SJCRH30 (cell line): ENCODE measurements around the gene DNAH8. TPM values are rescaled to one million over a fixed set of nuclear protein-coding genes. Genes with fewer than 3 reads are reported as not detected.

Source experiments
- DNase-seq, 2 experiments: peaks; one replicate each; pipeline ENCODE4 v3.0.0-alpha.2; 2015 to 2020
- H3K27ac ChIP-seq: fragments of 250-450 bp; sonication (Bioruptor Pico); 2 replicates; pipeline ENCODE4 v1.5.1; 2020; ENCODE audit warnings: mild to moderate bottlenecking, moderate library complexity
- H3K27me3 ChIP-seq: fragments of 250-450 bp; sonication (Bioruptor Pico); 2 replicates; pipeline ENCODE4 v1.5.1; 2020; ENCODE audit warnings: mild to moderate bottlenecking, moderate library complexity
- H3K36me3 ChIP-seq: fragments of 250-450 bp; sonication (Bioruptor Pico); 2 replicates; pipeline ENCODE4 v1.5.1; 2020; ENCODE audit warnings: mild to moderate bottlenecking, moderate library complexity
- H3K4me1 ChIP-seq: fragments of 250-450 bp; sonication (Bioruptor Pico); 2 replicates; pipeline ENCODE4 v1.5.1; 2020; ENCODE audit warnings: mild to moderate bottlenecking, moderate library complexity
- H3K4me3 ChIP-seq: fragments of 250-450 bp; sonication (Bioruptor Pico); 2 replicates; pipeline ENCODE4 v1.5.1; 2020; ENCODE audit warnings: mild to moderate bottlenecking, moderate library complexity
- H3K9me3 ChIP-seq: fragments of 250-450 bp; sonication (Bioruptor Pico); replicated peaks from 2 replicates; pipeline ENCODE4 v1.5.1; 2020; ENCODE audit warnings: mild to moderate bottlenecking, moderate library complexity
- total RNA-seq: library from RNA; depleted of rRNA; stranded (reverse); fragments of >200 nt; shearing (Covaris generic); gene quantifications from 2 replicates; pipeline ENCODE4 v1.2.3, GENCODE V29; 2014

The DNAH8 gene
- total RNA-seq, 1 experiment from 2014 or later = under 0.01 TPM

DNA sequence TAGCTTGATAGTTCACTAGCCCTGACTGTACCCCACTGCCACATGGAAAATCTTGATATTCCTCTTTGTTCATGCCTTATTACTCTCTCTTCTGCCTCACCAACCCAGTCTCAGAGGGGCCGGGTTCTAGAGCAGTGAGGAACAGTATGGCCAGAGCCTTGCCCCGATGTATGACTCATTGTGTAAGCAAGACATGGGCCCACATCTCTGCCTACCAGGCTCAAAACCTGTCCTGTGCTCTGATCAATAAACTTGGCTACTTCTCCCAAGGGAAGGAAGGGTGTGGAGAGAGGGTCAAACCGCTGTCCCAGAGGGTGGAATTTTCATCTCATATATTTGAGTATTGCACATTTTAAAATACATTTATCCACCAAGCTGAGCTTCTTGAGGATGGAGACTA lies 91.7 kb downstream of the DNAH8 start:
- Histone ChIP-seq H3K27me3 (0 out of 2 replicates have a peak, but pooled peaks cover 3% of the 10 kb centered on the region), H3K27ac (no peak overlapping the region), H3K4me3 (no peak overlapping the region), H3K9me3 (no peaks in the 10 kb centered on the region), H3K4me1 (no peaks in the 10 kb centered on the region), H3K36me3 (no peaks in the 10 kb centered on the region)
- DNase-seq = no peak

DNA sequence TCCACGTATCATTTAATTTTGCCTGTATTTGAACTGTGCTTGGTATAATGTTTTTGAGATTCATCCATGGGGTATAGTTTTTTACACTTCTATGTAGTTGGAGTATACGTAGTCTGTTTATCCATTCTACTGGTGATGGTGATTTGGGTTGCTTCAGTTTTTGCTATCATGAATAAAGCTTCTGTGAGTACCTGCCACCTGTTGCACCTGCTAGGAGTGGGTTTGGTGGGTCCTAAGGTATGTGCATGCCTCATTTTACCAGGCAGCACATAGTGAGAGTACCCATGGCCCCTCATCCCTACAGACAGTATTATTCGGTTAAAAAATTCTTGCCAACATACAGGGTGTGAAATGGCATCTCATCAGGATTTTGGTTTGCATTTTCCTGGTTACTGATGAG lies 92.9 kb downstream of the DNAH8 start:
- no peak overlapping the region for H3K27ac ChIP-seq
- no peaks in the 10 kb centered on the region for H3K9me3 ChIP-seq
- H3K4me3 ChIP-seq = no peak overlapping the region
- H3K4me1 ChIP-seq = no peaks in the 10 kb centered on the region
- H3K36me3 ChIP-seq = no peaks in the 10 kb centered on the region
- 0 out of 2 replicates have a peak, but pooled peaks cover 4% of the 10 kb centered on the region for H3K27me3 ChIP-seq
- no peak for DNase-seq

DNA sequence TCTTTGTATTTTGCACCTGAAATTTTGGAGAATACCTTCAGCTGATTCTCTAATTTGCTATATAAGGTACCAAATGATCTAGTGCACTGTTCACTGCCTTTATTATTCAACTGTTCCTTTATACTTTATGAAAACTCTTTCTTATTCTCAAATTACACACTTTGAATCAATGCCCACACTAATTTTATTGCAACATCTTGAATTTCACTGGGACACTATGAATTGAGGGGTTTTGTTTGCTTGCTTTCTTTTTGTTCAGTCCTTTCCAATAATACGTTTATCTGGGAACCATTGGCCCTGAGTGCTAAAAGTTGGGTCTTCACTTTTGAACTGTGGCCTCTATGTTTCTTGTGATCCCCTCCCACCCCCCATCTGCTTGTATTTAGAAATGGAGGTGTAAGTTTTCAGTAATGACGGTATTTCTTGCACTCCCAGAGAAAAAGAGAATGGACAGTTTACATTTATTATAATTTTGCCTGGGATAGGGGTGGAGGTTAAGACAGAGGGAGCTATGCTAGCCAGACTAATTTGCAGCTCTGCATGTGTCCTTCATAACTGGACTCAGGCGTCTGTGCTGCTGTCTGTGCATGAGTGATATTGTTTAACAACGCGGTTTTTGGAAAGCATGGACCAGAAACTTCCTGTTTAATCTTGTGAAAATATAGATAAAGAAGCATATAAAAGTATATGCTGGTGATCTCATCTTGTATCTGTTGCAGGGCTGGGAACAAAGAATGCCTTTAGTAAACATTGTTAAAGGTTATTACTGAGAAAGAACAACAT lies 98.1 kb downstream of the DNAH8 start:
- H3K36me3 ChIP-seq = no peaks in the 10 kb centered on the region
- no peak overlapping the region for H3K4me3 ChIP-seq
- H3K4me1 ChIP-seq = no peaks in the 10 kb centered on the region
- peaks cover 14% of the 10 kb centered on the region for H3K27me3 ChIP-seq
- DNase-seq = no peak
- no peaks in the 10 kb centered on the region; the same call in 1 of the 2 replicates for H3K9me3 ChIP-seq
- H3K27ac ChIP-seq = no peak overlapping the region

DNA sequence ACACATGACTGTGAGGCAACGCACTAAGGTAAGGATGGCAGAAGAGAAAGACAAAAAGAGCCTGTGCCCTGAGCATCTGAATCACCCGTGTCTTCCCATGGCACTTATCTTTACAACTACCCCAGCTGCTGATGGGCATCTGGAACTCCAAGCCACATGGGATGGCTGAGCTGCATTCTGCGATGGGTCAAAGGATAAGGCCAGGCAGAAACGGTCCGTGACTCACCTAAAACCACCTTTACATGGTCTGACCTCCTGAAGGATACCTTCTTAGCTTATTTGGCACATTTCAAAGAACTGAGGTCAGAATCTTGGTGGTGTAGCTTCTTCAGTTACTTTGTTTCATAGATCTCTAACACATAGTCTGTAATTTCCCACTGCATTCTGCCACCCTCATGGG lies 99.7 kb downstream of the DNAH8 start:
- Histone ChIP-seq H3K36me3 (no peaks in the 10 kb centered on the region), H3K27me3 (peaks cover 18% of the 10 kb centered on the region), H3K9me3 (no peaks in the 10 kb centered on the region; the same call in 1 of the 2 replicates), H3K4me1 (no peaks in the 10 kb centered on the region), H3K27ac (no peak overlapping the region), H3K4me3 (no peak overlapping the region)
- no peak for DNase-seq

- DNase-seq = no peak
- H3K4me3 ChIP-seq = no peak overlapping the region
- H3K4me1 ChIP-seq = no peaks in the 10 kb centered on the region
- no peak overlapping the region for H3K27ac ChIP-seq
- H3K9me3 ChIP-seq = no peaks in the 10 kb centered on the region; the same call in 1 of the 2 replicates
- H3K36me3 ChIP-seq = no peaks in the 10 kb centered on the region
- peaks cover 19% of the 10 kb centered on the region for H3K27me3 ChIP-seq
Measured at GRCh38 chr6:38815250-38815649, 100.1 kb downstream of the DNAH8 start.

DNA sequence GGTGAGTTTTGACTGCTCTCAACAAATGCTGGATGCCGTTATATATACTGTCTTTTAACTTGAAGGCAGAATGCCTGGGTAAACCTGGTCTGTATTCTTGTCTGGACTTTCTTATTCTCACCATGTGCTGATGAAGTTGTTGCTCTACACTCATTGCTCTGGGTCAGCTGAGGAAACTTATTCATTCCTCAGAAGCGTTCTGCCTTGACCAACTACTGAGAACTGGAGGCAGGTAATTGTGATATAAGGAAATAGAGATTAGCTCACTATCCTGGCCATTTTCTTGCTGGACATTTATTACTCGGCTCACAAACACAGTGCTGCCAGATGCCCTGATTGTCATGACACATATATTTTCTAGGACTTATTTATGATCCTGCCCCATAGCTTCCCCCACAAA lies 103.6 kb downstream of the DNAH8 start:
- Histone ChIP-seq H3K27ac (no peak overlapping the region), H3K27me3 (peaks cover 14% of the 10 kb centered on the region), H3K4me3 (no peak overlapping the region), H3K9me3 (no peaks in the 10 kb centered on the region; the same call in 1 of the 2 replicates), H3K4me1 (no peaks in the 10 kb centered on the region), H3K36me3 (no peaks in the 10 kb centered on the region)
- no peak for DNase-seq

DNA sequence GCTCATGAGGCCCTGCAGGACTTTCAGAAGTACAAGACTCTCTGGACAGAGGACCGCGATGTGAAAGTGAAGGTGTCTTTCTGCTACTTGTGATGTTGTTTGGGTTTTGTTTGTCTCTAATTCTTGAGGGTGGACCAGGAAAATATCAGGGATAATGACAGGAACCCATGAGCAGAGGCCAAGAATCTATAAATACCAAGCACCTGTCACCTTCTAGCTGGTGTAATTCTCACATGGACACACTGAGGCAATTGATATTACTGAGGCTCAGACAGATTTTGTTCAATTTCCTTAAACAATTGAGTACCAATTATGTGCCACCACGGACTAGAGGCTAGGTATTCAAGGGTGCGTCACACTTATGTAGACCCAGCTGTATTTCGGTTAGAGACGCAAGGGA lies 107.9 kb downstream of the DNAH8 start:
- DNase-seq = no peak
- no peak overlapping the region for H3K27ac ChIP-seq
- no peaks in the 10 kb centered on the region for H3K4me1 ChIP-seq
- no peaks in the 10 kb centered on the region for H3K36me3 ChIP-seq
- peaks cover 7% of the 10 kb centered on the region for H3K27me3 ChIP-seq
- no peaks in the 10 kb centered on the region for H3K9me3 ChIP-seq
- no peak overlapping the region for H3K4me3 ChIP-seq

DNA sequence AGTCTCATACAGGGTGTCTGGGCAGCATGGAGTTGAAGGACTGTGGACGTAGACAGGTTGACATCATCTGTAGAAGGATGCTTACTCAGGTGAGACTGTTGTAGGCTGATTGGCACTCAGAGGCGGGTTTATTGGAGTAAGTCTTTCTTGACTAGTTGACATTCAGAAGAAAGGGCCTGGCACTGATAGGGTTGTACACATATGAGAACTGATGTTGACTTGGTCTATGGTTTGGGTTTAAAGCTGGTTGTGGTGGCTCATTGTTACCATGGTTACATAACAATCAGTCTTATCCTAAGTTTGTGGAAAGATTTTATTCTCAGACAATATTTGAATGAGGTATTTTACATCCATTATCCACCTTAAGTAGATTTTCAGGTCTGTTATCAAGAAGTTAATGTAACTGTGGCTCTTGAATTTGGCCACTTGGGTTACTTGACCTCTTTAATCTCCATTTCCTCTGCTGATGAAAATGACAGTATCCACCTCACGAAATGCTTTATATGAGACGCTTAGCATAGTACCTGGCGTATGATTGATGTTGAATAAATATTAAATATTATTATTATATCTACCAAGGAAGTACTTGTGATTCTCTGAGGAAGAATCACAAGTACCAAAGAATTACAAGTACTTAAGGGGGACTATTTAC lies 109.3 kb downstream of the DNAH8 start:
- DNase-seq = no peak
- H3K4me3 ChIP-seq = no peak overlapping the region
- H3K36me3 ChIP-seq = no peaks in the 10 kb centered on the region
- no peaks in the 10 kb centered on the region for H3K9me3 ChIP-seq
- no peaks in the 10 kb centered on the region for H3K4me1 ChIP-seq
- no peak overlapping the region for H3K27ac ChIP-seq
- peaks cover 7% of the 10 kb centered on the region for H3K27me3 ChIP-seq

GRCh38 chr6:38827024-38827423 lies 111.9 kb downstream of the DNAH8 start:
- Histone ChIP-seq H3K9me3 (no peaks in the 10 kb centered on the region), H3K4me3 (no peak overlapping the region), H3K27ac (no peak overlapping the region), H3K4me1 (no peaks in the 10 kb centered on the region), H3K27me3 (peaks cover 2% of the 10 kb centered on the region; the same call in 1 of the 2 replicates), H3K36me3 (no peaks in the 10 kb centered on the region)
- no peak for DNase-seq

GRCh38 chr6:38831865-38832264 lies 116.8 kb downstream of the DNAH8 start:
- Histone ChIP-seq H3K27me3 (no peaks in the 10 kb centered on the region; the same call in 1 of the 2 replicates), H3K9me3 (no peaks in the 10 kb centered on the region), H3K4me1 (no peaks in the 10 kb centered on the region), H3K4me3 (no peak overlapping the region), H3K36me3 (no peaks in the 10 kb centered on the region), H3K27ac (no peak overlapping the region)
- no peak for DNase-seq

GRCh38 chr6:38833320-38833719 lies 118.2 kb downstream of the DNAH8 start:
- Histone ChIP-seq H3K27ac (no peak overlapping the region), H3K4me3 (no peak overlapping the region), H3K9me3 (no peaks in the 10 kb centered on the region), H3K27me3 (no peaks in the 10 kb centered on the region; the same call in 1 of the 2 replicates), H3K36me3 (no peaks in the 10 kb centered on the region), H3K4me1 (no peaks in the 10 kb centered on the region)
- no peak for DNase-seq

- Histone ChIP-seq H3K4me1 (no peaks in the 10 kb centered on the region), H3K27ac (no peak overlapping the region), H3K27me3 (no peaks in the 10 kb centered on the region; the same call in 1 of the 2 replicates), H3K9me3 (no peaks in the 10 kb centered on the region), H3K4me3 (no peak overlapping the region), H3K36me3 (no peaks in the 10 kb centered on the region)
- no peak for DNase-seq
Measured at GRCh38 chr6:38836585-38836984, 121.5 kb downstream of the DNAH8 start.

DNA sequence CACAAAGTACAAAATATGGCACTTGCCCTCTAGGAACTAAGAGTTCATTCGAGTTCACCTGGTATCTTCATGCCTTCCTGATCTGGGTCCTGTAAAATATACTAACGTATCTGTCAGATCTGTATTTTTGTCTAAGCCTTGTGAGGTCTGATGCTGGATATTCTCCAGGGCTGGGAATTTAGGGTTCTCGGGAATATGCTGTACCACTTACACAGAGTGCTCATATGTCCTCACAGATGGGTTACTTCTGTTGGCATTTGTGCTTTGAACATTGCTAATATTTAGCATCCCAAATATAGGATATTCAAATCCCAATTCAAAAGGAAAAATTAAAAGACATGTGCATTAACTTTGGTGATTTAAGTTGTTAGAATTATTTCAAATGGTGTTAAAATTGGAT lies 122.0 kb downstream of the DNAH8 start:
- H3K4me1 ChIP-seq = no peaks in the 10 kb centered on the region
- no peak for DNase-seq
- H3K4me3 ChIP-seq = no peak overlapping the region
- no peaks in the 10 kb centered on the region for H3K9me3 ChIP-seq
- H3K36me3 ChIP-seq = no peaks in the 10 kb centered on the region
- peaks cover under 1% of the 10 kb centered on the region; the same call in 1 of the 2 replicates for H3K27me3 ChIP-seq
- H3K27ac ChIP-seq = no peak overlapping the region

GRCh38 chr6:38843798-38844197 lies 128.7 kb downstream of the DNAH8 start:
- no peak for DNase-seq
- H3K36me3 ChIP-seq = no peaks in the 10 kb centered on the region
- H3K4me3 ChIP-seq = no peak overlapping the region
- H3K4me1 ChIP-seq = no peaks in the 10 kb centered on the region
- H3K27ac ChIP-seq = no peak overlapping the region
- no peaks in the 10 kb centered on the region for H3K9me3 ChIP-seq
- H3K27me3 ChIP-seq = peaks cover 20% of the 10 kb centered on the region; the same call in 1 of the 2 replicates

GRCh38 chr6:38845931-38846330 lies 130.8 kb downstream of the DNAH8 start:
- Histone ChIP-seq H3K36me3 (no peaks in the 10 kb centered on the region), H3K9me3 (no peaks in the 10 kb centered on the region), H3K27me3 (peaks cover 23% of the 10 kb centered on the region; the same call in 1 of the 2 replicates), H3K4me1 (no peaks in the 10 kb centered on the region), H3K4me3 (no peak overlapping the region), H3K27ac (no peak overlapping the region)
- DNase-seq = no peak
